Globus pallidus (tissue), 1 donor: Measurements from ENCODE around the gene SRPK3.

Source experiments
- DNase-seq: peaks from one replicate; pipeline ENCODE4 v3.0.0-alpha.2; 2015; ENCODE audit warnings: low spot score

The SRPK3 gene

DNA sequence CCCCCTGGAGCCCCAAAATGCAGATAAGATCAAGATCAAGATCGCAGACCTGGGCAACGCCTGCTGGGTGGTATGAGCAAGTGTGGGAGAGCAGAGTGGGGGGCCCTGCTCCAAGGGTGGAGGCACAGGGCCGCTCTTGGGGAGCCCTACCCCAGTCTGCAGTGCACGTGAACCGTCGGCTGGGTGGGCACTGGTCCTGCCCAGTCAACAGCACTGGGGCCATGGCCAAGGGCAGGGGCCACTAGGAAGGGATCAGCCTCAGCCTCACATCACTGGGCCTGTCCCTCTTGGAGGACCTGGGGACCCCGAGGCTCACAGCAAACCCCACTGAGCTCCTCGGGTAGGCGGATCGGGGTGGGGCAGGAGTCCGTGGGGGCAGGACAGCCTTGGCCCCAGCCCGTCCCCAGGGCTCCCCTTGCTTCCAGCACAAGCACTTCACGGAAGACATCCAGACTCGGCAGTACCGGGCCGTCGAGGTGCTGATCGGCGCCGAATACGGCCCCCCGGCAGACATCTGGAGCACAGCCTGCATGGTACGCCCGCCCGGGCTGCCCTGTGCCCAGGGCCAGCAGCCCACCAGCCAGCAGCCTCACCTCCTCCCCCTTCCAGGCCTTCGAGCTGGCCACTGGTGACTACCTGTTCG lies 3.6 kb downstream of the SRPK3 start:
- no peak for DNase-seq

DNA sequence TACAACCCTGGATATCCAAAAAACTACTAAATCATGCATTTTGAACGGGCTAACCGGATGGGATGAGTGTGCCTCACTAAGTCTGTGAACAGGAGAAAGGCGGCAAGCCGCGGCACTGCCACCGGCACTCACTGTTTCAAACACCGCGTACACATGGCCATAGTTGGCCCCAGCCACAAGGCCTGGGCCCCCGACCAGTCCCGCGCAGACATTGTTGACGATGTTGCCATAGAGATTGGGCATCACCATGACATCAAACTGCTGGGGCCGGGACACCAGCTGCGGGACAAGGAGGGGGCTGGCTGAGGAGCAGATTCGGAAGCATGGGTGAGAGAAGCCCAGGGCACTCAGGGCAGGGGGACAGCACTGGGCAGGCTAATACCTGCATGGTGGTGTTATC lies 5.8 kb downstream of the SRPK3 start:
- DNase-seq: no peak

DNA sequence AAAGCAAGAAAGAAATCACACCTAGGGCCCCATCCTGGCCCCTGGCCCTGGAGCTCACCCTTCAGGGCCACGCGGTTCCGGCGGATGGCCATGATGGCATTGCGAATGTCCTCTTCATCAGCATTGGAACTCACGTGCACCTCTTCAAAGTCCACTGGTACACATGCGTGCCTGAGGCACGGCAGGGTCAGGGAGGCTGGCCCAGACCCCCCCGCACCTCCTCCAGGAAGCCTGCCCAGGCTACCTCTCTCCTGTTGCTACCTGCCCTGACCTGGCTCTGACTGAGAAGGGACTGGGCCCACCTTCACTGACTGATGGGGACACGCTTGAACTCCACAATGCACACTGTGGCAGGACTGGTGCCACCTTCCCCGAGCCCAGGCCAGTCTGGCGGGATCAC lies 8.8 kb downstream of the SRPK3 start:
- DNase-seq: no peak

DNA sequence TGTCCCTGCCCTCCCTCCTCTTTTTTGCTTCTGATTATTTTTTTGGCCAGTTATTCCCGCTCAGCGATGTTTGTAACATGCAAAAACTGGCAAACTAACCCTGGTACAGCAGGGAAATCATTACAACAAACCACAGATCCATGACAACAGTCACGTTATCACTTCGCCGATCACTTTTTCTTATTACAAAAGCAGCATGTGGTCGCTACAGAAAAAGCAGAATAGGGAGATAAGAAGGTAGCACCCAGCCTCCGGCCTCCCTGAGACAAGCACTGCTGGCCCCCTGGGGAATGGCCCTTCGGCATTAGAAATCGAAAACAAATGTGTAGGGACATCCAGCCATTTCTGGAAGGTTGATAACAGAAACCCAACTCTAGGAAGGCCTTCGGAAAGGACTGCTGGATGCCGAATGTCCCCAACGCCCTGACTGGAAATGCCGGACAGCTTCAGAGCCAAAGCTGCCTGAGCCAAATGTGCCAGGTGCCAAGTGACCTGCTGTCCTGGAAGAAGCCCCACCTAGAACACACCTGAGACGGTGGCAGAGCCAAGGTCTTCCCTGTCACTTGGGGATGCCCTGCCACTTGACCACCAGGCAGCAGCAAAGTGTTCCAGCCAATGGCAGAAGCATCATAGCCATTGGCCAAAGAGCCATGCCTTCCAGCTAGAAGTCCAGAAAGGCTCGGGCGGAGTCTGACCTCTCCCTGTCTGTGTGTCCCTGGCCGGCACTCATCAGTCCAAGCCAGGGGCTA lies 10.4 kb downstream of the SRPK3 start:
- no peak for DNase-seq

DNA sequence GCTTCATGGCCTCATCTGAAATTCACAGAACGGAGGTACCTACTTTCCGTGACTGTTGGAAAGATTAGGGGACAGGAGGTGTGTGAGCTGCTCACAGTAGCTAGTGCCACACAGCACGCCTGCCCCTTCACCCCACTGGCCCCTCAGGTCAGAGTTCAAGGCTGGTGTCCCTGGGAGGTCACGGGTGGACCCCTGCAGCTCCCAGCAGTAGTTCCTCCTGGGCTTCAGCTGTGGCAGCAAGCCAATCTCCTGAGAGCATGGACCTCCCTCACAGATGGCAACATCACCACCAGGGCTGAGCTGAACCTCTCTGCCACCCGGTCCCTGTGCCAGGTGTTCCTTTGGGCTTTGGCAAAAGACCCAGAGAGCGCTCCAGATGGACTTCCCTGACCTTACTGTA lies 11.5 kb downstream of the SRPK3 start:
- no peak for DNase-seq

DNA sequence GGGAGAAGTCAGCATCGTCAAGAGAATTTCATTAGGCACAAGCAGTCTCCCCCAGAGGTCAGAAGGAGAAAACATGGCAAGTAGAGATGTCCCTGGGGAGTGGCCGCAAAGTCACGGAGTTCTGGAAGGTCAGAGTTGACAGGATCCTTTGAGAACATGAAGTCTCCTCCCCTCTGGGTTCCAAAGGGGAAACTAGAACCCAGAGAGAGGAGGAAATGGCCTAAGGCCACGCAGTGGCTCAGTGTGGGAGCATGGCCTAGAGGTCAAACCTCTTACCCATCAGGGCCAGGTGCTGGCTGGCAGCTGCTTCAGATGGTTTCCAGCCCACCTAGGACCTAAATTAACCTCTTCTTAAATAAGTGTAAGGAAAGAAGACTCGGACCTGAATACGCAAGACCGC lies 12.4 kb downstream of the SRPK3 start:
- no peak for DNase-seq

DNA sequence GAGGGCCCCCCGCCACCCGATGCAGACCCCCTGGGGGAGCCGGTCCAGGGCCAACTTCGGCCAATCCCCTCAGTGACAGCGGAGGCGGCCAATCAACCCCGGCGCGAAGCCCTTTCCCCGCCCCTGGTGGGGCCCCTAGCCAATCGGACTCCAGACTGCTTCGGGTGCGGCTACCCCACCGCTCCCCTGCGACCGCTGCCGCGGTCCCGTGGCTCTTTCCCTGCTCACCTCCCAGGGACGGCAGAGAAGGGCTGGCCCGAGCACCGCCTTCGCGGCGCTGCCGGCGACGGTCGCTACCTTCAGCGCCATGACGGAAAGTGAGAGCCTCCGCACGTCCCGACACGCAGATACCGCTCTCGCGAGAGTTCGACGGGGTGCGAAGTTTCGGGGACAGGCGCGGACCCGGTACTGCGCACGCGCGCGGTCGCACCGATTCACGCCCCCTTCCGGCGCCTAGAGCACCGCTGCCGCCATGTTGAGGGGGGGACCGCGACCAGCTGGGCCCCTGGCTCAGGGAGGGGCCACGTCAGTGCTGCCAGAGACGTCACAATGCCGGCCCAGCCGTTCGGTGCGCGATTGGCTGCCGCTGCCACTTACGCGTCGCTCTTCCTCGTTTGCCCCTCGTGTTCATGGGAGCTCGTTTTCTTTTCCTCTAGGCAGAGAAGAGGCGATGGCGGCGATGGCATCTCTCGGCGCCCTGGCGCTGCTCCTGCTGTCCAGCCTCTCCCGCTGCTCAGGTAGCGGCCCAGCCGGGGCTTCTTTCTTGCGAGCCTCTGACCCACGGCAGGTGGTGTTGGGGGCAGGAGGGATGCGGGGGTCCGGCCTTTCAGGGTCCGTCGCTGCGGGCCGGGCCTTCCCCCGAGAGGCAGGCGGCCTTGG lies 13.4 kb downstream of the SRPK3 start, which contains the start of the genes IDH3G and SSR4:
IDH3G (minus strand) TSS at position 358 of the 879 bp plus-strand sequence; CDS start at position 309, 49 bp downstream.
SSR4 (plus strand) TSS at position 651 of the 879 bp plus-strand sequence; CDS start at position 671, 20 bp downstream.
- DNase-seq: peak; percentile 93

DNA sequence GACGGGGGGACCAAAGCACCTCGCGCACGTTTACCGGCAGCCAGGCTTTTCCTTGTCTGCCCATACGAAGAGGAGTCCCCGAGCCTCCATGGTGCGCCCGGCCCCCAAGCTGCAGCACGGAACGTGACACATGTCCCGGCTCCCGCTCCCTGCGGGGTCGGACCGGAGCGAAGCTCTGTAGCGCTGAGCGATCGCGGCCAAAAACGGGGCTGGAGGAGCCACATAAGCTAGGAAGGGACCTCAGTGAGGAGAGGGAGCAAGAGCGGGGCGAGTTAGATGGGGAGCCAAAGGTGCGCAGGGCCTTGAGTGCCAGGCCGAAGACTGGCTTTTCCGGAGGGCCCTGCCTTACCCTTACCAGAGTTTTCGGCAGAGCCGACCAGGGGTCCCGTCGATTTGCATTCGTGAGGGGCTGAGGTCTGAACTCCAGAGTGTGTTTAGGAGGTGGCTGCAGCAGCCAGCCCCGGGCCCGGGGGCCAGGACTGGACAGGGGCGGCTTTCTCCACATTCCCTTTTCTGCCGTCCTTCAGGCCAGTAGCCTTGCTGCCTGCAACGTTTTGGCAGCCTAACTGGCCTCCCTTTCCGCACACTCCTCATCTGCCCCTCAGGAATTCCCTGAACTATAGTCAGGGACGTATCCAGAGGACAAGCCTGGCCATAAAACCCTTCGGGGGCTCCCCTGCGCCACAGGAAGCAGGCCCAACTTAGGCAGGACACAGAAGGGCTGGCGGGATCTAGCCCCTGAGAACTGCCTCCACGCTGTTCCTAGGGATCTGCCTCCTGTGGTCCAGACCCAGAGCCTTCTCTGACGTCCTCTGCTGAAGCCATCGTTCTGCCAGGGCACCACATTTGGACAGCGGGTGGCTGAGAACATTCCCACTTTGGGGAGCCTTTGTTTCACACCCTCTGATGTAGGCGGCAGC lies 14.3 kb downstream of the SRPK3 start:
- no peak for DNase-seq

DNA sequence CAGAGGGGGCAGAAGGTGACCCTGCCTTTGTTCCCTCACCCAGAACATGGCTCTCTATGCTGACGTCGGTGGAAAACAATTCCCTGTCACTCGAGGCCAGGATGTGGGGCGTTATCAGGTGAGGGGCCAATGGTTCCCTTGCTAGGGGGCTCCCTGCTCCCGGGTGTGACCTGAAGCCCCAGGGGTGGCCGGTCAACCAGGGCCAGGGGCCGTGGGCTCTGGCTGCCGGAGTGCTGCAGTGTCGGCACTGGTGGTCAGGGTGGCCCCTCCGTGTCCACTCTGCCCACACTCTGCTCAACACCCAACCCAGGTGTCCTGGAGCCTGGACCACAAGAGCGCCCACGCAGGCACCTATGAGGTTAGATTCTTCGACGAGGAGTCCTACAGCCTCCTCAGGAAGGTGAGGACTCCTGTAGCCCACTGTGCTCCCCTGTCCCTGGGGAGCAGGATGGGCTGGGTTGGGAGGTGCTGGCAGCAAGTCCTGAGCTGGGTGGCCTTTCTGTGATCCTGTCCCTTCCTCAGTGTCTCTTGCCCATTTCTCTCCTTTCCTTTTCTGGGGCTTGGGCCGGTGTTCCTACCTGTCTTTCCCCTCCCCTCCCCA lies 16.7 kb downstream of the SRPK3 start:
- DNase-seq: no peak

DNA sequence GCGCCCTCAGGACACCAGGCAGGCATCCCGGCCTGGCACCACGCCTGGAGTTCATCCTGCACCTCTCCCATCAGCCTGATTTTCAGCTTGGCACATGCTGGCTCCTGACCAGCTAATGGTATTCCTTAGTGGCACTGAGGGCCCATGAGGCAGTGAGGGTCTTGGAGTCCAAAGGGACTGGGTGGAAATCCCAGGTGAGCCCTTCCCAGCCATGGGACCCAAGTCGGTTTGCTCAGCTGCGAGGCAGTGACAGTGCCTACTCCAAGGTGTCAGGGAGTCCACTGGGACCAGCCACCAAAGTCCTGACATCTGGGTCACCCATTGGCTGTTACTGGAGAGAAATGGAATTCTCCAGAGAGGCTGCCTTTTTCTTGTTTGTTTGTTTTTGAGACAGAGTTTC lies 18.5 kb downstream of the SRPK3 start:
- no peak for DNase-seq

DNA sequence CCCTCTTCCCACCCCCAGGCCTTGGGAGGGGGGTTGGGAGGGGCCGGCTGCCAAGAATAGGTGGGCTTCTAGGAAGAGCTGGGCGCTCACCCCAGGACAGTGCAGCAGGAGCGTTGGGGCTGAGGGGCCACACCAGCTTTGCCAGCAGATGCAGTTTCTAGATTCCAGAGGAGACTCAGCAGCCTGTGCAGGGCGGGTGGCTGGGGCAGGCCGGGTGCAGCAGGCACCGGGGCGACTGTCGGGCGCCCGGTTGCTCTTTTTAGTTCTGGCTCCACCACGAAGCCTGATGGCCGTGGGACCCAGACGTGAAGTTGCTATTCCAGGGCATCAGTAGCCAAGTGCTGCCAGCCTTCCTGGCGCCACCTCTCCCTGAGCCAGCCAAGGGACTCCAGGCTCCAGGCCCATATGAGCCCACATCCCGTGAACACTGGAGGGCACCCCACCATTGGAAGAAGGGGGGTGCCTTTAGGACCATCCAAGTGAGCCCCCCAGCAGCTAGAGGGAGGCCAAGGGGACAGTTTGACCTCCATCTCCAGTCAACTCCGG lies 19.4 kb downstream of the SRPK3 start:
- no peak for DNase-seq

DNA sequence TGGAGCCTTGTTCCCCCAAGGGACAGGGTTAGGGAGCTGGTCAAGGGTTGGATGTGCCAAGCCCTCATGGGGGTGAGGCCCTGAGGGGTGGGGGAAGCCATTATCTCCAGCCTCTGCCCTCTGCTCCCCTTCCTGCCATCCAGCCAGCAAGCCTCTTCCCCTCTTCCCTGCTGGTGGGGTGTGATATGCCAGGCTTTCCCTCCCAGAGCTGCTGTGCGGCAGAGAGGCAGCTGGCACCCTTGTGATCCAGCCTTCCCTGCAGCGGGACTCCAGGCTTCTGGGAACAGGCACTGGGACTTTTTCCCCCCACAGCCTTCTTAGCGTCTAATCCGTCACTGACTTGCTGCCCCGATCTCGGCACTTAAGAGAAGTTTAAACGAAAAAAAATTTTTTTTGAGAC lies 19.9 kb downstream of the SRPK3 start:
- DNase-seq: no peak

DNA sequence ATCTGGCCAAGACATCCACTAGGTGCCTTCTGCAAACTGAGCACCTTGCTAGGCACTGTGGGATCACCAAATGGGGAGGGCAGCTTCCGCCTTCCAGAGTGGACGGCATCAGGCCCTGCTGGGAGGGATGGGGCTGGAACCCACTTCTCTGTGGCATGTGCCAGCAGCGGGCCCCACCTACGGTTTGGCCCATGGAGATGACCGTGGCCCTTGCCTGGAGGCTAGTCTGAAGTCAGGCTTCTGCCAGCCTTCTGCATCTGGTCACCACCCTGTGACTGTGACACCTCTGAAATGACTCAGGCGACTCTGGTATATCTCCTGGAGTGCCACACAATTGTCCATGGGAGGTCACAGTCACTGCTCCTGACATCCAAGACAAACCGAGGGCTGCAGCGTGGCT lies 20.8 kb downstream of the SRPK3 start:
- no peak for DNase-seq

DNA sequence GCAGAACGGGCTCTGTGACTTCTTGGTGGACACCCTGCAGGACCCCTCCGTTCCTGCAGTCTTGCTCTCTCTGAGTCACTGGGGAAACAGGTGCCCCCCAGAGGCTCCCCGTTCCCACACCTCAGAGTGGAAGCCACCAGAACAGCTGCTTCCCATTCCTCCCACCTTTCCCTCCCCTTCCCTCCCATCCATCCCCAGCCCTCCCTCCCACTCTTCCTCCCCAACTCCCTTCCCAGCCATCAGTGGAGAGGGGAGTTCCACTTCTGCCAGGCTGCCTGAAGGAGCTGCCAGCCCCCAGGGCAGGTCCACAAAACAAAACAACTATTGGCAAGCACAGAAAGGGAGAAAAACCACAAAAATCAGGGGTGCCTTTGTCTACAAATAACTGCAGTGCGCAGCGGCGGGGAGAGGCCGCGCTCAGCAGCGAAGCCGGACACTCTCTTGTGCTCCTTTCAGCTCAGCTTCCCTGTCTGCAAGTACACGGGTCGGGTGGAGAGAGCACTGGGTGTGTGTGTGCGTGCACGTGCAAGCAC lies 21.7 kb downstream of the SRPK3 start:
- DNase-seq: no peak

DNA sequence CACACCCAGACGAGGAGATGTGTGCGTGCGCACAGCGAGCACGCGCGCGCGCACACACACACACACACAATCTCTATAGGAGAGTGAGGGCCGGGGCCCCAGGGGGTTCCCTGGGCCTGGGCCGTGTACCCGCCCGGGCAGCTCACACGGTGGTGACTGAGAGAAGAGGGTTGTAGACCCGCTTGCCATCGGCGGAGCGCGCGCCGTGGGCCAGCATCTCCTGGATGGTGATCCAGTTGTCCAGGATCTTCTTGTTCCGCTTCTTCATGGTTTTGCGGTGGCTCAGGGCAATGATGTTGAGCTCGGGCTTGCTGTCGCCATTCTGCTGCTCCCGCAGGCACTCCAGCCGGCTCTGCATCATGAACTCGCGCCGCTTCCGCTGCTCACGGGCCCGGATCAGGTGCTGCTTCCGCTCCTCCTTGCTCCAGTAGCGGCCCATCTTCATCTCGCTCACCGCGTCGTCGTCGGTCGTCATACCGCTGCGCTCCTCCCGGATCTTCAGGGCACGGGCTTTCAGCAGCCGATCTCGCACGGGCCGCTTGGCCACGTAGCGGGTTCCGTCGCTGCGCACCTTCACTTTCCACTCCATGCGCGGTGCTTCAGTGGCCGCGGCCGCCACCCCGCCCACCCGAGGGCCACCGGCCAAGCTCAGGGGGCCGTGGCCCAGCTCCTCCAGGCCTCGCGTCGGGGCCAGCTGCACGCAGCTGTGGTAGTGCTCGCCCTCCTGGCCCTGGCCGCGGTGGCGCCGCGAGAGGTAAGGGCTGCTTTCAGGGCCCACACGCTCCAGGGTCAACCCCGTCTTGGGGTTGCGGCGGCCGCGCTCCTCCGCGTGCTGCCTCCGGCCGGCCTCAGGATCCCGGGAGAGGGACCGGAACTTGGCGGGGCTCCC lies 22.6 kb downstream of the SRPK3 start:
- no peak for DNase-seq

DNA sequence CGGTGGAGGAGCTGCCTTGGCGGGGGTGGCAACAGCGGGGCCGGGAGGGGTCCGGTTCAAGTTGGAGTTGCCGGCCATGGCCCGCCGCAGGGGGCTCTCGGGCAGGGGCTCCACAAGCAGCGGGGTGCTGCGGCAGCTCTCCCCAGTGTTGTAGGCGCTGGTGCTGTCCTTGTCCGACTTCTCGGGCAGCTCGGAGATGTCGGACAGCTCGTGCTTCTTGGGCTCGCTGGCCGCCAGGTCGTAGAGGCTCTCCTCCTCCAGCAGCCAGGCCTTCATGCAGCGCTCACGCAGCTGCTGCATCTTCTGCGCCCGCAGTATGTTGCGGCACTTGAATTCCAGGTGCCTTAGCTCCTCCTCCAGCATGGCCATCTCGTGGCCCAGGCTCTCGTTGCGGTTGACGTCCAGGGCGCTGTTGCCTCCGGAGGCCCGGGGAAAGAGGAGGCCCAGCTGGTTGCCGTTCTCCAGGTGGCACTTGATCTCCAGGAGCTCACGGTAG lies 23.3 kb downstream of the SRPK3 start:
- DNase-seq: no peak

DNA sequence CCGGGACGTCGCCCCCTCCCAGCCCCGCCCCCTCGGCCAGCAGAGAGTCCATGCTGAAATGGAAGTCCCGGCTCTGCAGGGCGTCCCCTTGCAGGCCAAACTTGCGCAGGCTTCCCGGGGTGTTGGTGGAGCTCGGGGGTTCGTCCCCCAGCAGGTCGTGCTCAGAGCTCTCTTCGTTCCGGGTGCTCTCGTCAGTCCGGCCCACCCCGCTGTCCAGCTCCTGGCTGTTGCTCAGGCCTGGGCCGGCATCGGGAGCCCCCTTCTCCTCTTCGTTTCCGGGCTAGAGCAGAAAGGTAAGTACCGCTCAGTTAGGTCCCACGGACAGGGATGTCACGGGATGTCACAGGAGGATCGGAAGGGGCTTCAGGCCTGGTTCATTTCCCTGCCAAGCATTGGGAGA lies 23.8 kb downstream of the SRPK3 start:
- no peak for DNase-seq

DNA sequence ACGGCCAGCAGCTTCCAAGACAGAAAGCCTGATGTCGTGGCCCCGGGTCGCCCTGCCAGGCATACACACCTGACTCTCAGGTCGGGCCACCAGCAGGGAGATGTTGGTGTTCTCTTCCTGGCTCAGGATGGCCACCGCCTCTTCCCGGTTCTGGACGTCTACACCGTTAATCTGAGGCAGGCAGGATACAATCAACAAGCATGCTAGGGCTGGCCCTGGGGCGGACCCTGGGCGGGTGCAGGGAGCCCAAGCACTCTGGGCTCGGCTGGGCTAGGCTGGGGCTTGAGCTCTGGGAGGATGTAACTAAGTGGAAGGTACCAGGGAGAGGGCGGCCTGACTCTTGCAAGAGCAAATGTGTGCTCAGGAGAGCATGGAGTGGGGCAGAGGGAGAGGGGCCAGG lies 24.6 kb downstream of the SRPK3 start:
- DNase-seq: no peak

DNA sequence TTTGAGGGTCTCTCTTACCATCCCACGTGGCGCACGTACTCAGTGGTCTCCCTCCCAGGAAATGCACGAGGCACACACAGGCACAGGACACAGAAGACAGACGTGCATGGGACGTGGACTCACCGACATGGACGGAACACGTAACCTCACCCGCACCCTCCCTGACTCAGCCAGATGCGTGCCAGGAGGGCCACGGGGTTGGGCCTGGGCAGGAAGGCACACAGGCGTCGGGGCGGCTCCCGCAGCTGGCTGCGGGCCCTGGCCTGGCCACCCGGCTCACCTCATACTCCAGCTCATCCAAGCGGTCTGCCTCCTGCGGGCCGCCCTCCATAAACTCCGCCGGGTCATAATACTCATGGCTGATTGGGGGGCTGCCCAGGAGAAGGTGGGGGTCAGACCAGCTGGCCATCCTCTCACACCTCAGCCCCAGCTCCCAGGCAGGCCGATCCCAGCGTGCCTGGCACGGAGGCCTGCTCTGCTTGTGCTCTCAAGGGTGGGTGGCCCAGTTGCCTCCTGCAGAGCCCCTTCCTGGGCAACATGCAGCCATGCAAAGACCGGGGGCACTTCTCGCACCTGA lies 26.2 kb downstream of the SRPK3 start:
- no peak for DNase-seq
